ENCODE data around the gene EMC6.

EMC6 gene

GRCh38 chr17:3712811-3713463 lies 44.3 kb downstream of the EMC6 start:
- peak; percentile 38 to 52 for DNase-seq

GRCh38 chr17:3715296-3715695 lies 46.7 kb downstream of the EMC6 start:
- DNase-seq = no peak

GRCh38 chr17:3718201-3718600 lies 49.6 kb downstream of the EMC6 start:
- no peak for DNase-seq

- DNase-seq = no peak
These were observed 50.7 kb downstream of the EMC6 start for GRCh38 chr17:3719265-3719664.
